OCI-LY7 (cell line): Measurements from ENCODE around the gene ARAP1. TPM values are rescaled to one million over a fixed set of nuclear protein-coding genes. Genes with fewer than 3 reads are reported as not detected.

Experiments
- BruUV-seq: library from RNA; stranded (reverse); fragments of 400-500 nt; replicated peaks from 2 replicates; lab custom pipeline; 2021; lab: Mats Ljungman, UMichigan
- CTCF ChIA-PET: fragments of 300-600 bp; sonication (Branson Sonifier 250); formaldehyde crosslinking; loops from one replicate; lab custom pipeline; 2022; ENCODE audit warnings: antibody characterized with exemption; ENCODE audit not compliant: unreplicated experiment; lab: Charles Lee
- POLR2A ChIA-PET: fragments of 300-600 bp; sonication (Branson Sonifier 250); formaldehyde crosslinking; loops from one replicate; lab custom pipeline; 2022; ENCODE audit warnings: antibody characterized with exemption; lab: Charles Lee
- DNase-seq: peaks from one replicate; pipeline ENCODE4 v3.0.0-alpha.2; 2015; ENCODE audit warnings: low spot score
- H2AFZ ChIP-seq: fragments of 200-600 bp; sonication (generic), shearing (Covaris generic); 2 replicates; pipeline ENCODE4 v1.6.1; 2014; ENCODE audit warnings: mild to moderate bottlenecking, antibody characterized with exemption, low read length, moderate library complexity
- H3K27ac ChIP-seq: fragments of 200-600 bp; sonication (generic); 2 replicates; pipeline ENCODE4 v1.5.1; 2014; ENCODE audit warnings: mixed run types, low read depth, mild to moderate bottlenecking, moderate library complexity, low read length, inconsistent platforms; ENCODE audit not compliant: poor library complexity, severe bottlenecking
- H3K36me3 ChIP-seq: fragments of 200-600 bp; sonication (generic); 2 replicates; pipeline ENCODE4 v1.6.1; 2014; ENCODE audit warnings: mild to moderate bottlenecking, antibody characterized with exemption, low read length, moderate library complexity, mixed read lengths; ENCODE audit not compliant: insufficient read depth
- H3K4me1 ChIP-seq: fragments of 200-600 bp; sonication (generic); 2 replicates; pipeline ENCODE4 v1.5.1; 2014; ENCODE audit warnings: mild to moderate bottlenecking, low read length; ENCODE audit not compliant: insufficient read depth, poor library complexity, severe bottlenecking
- H3K4me2 ChIP-seq: fragments of 200-600 bp; sonication (generic); 2 replicates; pipeline ENCODE4 v1.6.1; 2014; ENCODE audit warnings: mild to moderate bottlenecking, low read length
- H3K4me3 ChIP-seq: fragments of 200-600 bp; sonication (generic); 2 replicates; pipeline ENCODE4 v1.5.1; 2014; ENCODE audit warnings: mild to moderate bottlenecking, low read depth, low read length; ENCODE audit not compliant: poor library complexity, severe bottlenecking
- H3K79me2 ChIP-seq: fragments of 200-600 bp; sonication (generic); 2 replicates; pipeline ENCODE4 v1.6.1; 2016; ENCODE audit warnings: low read depth, mild to moderate bottlenecking, low read length, moderate library complexity, mixed read lengths; ENCODE audit not compliant: insufficient read depth
- H3K9me2 ChIP-seq: fragments of 200-600 bp; sonication (generic); 2 replicates; pipeline ENCODE4 v1.6.1; 2016; ENCODE audit warnings: mild to moderate bottlenecking, low read length, mixed read lengths; ENCODE audit not compliant: insufficient read depth
- H3K9me3 ChIP-seq: fragments of 200-600 bp; sonication (generic); 2 replicates; pipeline ENCODE4 v1.6.1; 2014; ENCODE audit warnings: mild to moderate bottlenecking, mixed run types, low read length, mixed read lengths
- H4K20me1 ChIP-seq: fragments of 200-600 bp; sonication (generic); 2 replicates; pipeline ENCODE4 v1.6.1; 2014; ENCODE audit warnings: mild to moderate bottlenecking, antibody characterized with exemption, low read length, moderate library complexity, mixed read lengths; ENCODE audit not compliant: insufficient read depth
- EZH2phosphoT487 ChIP-seq: fragments of 200-600 bp; sonication (generic); IDR thresholded peaks from 2 replicates; pipeline ENCODE4 v1.6.1; 2018; ENCODE audit warnings: low read depth, borderline replicate concordance, mild to moderate bottlenecking, mixed run types, antibody characterized with exemption, low read length, moderate library complexity, mixed read lengths
- intact Hi-C: fragments of 100-400 bp; cut with micrococcal nuclease; formaldehyde crosslinking; loops from one replicate; pipeline ENCODE4 v1.10.0; 2022; ENCODE audit not compliant: unreplicated experiment
- total RNA-seq, 2 experiments: library from RNA; depleted of rRNA in 1 of 2; stranded (reverse); fragments of >200 nt in 1 of 2; shearing (Covaris generic) in 1 of 2; gene quantifications; 2 replicates each; pipeline ENCODE4 v1.2.3, GENCODE V29; 2014 to 2022
- TF ChIP-seq, protein P1 (sequence below): fragments of 200-600 bp; sonication (generic); conservative IDR thresholded peaks from 2 replicates; pipeline ENCODE4 v1.5.1; 2014; ENCODE audit warnings: mild to moderate bottlenecking, antibody characterized with exemption, low read length, moderate library complexity, mixed read lengths

ARAP1 gene
- total RNA-seq, 2 experiments from 2014 or later, result 65.6 to 106 TPM

- no peak for TF ChIP-seq EZH2phosphoT487
- TF ChIP-seq, protein P1, sequence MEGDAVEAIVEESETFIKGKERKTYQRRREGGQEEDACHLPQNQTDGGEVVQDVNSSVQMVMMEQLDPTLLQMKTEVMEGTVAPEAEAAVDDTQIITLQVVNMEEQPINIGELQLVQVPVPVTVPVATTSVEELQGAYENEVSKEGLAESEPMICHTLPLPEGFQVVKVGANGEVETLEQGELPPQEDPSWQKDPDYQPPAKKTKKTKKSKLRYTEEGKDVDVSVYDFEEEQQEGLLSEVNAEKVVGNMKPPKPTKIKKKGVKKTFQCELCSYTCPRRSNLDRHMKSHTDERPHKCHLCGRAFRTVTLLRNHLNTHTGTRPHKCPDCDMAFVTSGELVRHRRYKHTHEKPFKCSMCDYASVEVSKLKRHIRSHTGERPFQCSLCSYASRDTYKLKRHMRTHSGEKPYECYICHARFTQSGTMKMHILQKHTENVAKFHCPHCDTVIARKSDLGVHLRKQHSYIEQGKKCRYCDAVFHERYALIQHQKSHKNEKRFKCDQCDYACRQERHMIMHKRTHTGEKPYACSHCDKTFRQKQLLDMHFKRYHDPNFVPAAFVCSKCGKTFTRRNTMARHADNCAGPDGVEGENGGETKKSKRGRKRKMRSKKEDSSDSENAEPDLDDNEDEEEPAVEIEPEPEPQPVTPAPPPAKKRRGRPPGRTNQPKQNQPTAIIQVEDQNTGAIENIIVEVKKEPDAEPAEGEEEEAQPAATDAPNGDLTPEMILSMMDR, result no peak
- Histone ChIP-seq H3K4me3 (no peak overlapping the region), H4K20me1 (no peaks in the 10 kb centered on the region), H3K4me2 (no peak overlapping the region), H3K36me3 (no peaks in the 10 kb centered on the region), H2AFZ (no peak overlapping the region), H3K4me1 (no peaks in the 10 kb centered on the region), H3K79me2 (no peaks in the 10 kb centered on the region), H3K9me3 (no peaks in the 10 kb centered on the region), H3K9me2 (no peaks in the 10 kb centered on the region), H3K27ac (no peak overlapping the region)
- DNase-seq, result no peak
- BruUV-seq, result no TSS peak
- CTCF ChIA-PET, result no interaction called here
- intact Hi-C loops, result no loop called here
- POLR2A ChIA-PET, result no interaction called here
These were observed 77.0 kb downstream of the ARAP1 start for GRCh38 chr11:72675221-72675620.

- H3K4me3 ChIP-seq, result no peak within 1 kb of the TSS
- H3K4me1 ChIP-seq, result no peaks in the 10 kb centered on the region
- no peak within 1 kb of the TSS for H2AFZ ChIP-seq
- H3K9me2 ChIP-seq, result no peaks in the 10 kb centered on the region
- H3K27ac ChIP-seq, result no peak within 1 kb of the TSS
- H3K9me3 ChIP-seq, result no peaks in the 10 kb centered on the region
- no peaks in the 10 kb centered on the region for H3K79me2 ChIP-seq
- POLR2A ChIA-PET, result no interaction called here
- CTCF ChIA-PET, result no interaction called here
- TF ChIP-seq EZH2phosphoT487, result no peak
- TF ChIP-seq, protein P1, result no peak
- H3K4me2 ChIP-seq, result no peak within 1 kb of the TSS
- no peak for DNase-seq
- no TSS peak for BruUV-seq
- no peaks in the 10 kb centered on the region for H3K36me3 ChIP-seq
- no peaks in the 10 kb centered on the region for H4K20me1 ChIP-seq
- intact Hi-C loops, result no loop called here
These were observed 78.0 kb downstream of the ARAP1 start, which contains the start of gene PDE2A for GRCh38 chr11:72673943-72674828. Gene PDE2A (minus strand): TSS chr11:72674422. CDS start chr11:72674207, 215 bp downstream.

DNA sequence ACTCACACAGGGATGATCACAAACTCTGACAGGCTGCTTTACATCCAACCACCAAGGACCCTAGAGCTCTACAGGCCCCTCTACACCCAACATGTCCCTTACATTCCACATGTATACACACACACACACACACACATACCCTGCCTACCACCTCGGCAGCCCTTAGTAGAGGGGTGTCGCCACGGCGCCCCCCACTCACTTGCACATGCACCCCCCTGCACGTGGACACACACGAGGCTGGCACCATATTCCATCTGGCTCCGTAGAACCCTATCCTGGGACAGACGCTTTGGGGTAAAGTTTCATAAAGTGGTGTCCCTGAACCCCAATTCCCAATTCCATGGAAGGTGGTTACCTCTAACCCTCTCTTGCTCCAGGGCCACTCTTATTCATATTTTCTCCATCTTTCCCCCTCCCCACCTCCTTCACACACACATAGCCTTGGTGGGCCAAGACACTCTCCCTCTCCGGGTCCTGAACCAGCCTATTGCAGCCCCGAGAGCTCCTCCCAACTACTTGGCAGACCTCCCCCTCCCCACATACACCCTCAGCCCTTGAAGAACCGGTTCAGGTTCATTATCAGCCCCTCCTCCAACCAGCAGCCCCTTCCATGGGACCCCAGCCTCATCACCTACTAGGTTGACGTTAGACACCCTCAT is 78.8 kb downstream of the ARAP1 start:
- CTCF ChIA-PET, result no interaction called here
- H3K27ac ChIP-seq, result no peak overlapping the region

More for the DNA sequence above, 78.8 kb downstream of the ARAP1 start:
- intact Hi-C loops, result no loop called here
- H3K9me3 ChIP-seq, result peaks cover 2% of the 10 kb centered on the region; the same call in 1 of the 2 replicates
- DNase-seq, result no peak
- H4K20me1 ChIP-seq, result no peaks in the 10 kb centered on the region
- H3K79me2 ChIP-seq, result no peaks in the 10 kb centered on the region
- TF ChIP-seq, protein P1, result no peak
- TF ChIP-seq EZH2phosphoT487, result no peak
- no TSS peak for BruUV-seq
- no peaks in the 10 kb centered on the region for H3K9me2 ChIP-seq
- H3K4me3 ChIP-seq, result no peak overlapping the region
- no peak overlapping the region for H3K4me2 ChIP-seq
- H3K4me1 ChIP-seq, result no peaks in the 10 kb centered on the region
- POLR2A ChIA-PET, result no interaction called here
- H2AFZ ChIP-seq, result no peak overlapping the region
- H3K36me3 ChIP-seq, result no peaks in the 10 kb centered on the region
